H9 (cell line): ENCODE results near the gene SNED1. TPM values are rescaled to one million over a fixed set of nuclear protein-coding genes. Genes with fewer than 3 reads are reported as not detected.

ENCODE experiments used
- DNase-seq: peaks from one replicate; pipeline ENCODE4 v3.0.0-alpha.2; 2017
- H2AFZ ChIP-seq: one replicate; pipeline ENCODE4 v1.6.1; 2013; ENCODE audit warnings: mild to moderate bottlenecking, low read length, control low read depth, moderate library complexity
- H2AK5ac ChIP-seq: 2 replicates; pipeline ENCODE4 v1.6.1; 2013; ENCODE audit warnings: low read length, control low read depth, mixed read lengths; ENCODE audit not compliant: insufficient read length
- H2BK120ac ChIP-seq: one replicate; pipeline ENCODE4 v1.6.1; 2013; ENCODE audit warnings: low read depth, mild to moderate bottlenecking, low read length, control low read depth, inconsistent platforms; ENCODE audit not compliant: poor library complexity, severe bottlenecking
- H2BK12ac ChIP-seq: 2 replicates; pipeline ENCODE4 v1.6.1; 2013; ENCODE audit warnings: low read length, control low read depth, mixed read lengths, low read depth; ENCODE audit not compliant: insufficient read length
- H2BK15ac ChIP-seq: 2 replicates; pipeline ENCODE4 v1.6.1; 2013; ENCODE audit warnings: low read depth, low read length, control low read depth
- H2BK20ac ChIP-seq: one replicate; pipeline ENCODE4 v1.6.1; 2013; ENCODE audit warnings: low read depth, mild to moderate bottlenecking, low read length, control low read depth, inconsistent platforms; ENCODE audit not compliant: poor library complexity, severe bottlenecking
- H2BK5ac ChIP-seq: 2 replicates; pipeline ENCODE4 v1.6.1; 2013; ENCODE audit warnings: low read length, control low read depth, mixed read lengths; ENCODE audit not compliant: insufficient read length
- H3K14ac ChIP-seq: 2 replicates; pipeline ENCODE4 v1.6.1; 2013; ENCODE audit warnings: low read length, control low read depth; ENCODE audit not compliant: insufficient read depth
- H3K18ac ChIP-seq: 2 replicates; pipeline ENCODE4 v1.6.1; 2013; ENCODE audit warnings: low read depth, mild to moderate bottlenecking, mixed read lengths, low read length, control low read depth; ENCODE audit not compliant: insufficient read length
- H3K23ac ChIP-seq: 2 replicates; pipeline ENCODE4 v1.6.1; 2013; ENCODE audit warnings: low read length, control low read depth, mixed read lengths, low read depth; ENCODE audit not compliant: insufficient read length
- H3K23me2 ChIP-seq: 2 replicates; pipeline ENCODE4 v1.6.1; 2013; ENCODE audit warnings: low read depth, mild to moderate bottlenecking, mixed read lengths, low read length, control low read depth; ENCODE audit not compliant: insufficient read length, poor library complexity, severe bottlenecking
- H3K27ac ChIP-seq: 2 replicates; pipeline ENCODE4 v1.5.1; 2013; ENCODE audit warnings: low read length, control low read depth, mixed read lengths, low read depth; ENCODE audit not compliant: insufficient read length
- H3K27me3 ChIP-seq: 2 replicates; pipeline ENCODE4 v1.6.1; 2013; ENCODE audit warnings: low read length, control low read depth, inconsistent platforms; ENCODE audit not compliant: insufficient read depth
- H3K4ac ChIP-seq: 2 replicates; pipeline ENCODE4 v1.6.1; 2013; ENCODE audit warnings: low read depth, mild to moderate bottlenecking, control low read depth, inconsistent platforms, low read length, moderate library complexity
- H3K4me1 ChIP-seq: 2 replicates; pipeline ENCODE4 v1.6.1; 2013; ENCODE audit warnings: low read length, control low read depth, inconsistent platforms; ENCODE audit not compliant: insufficient read depth
- H3K4me2 ChIP-seq: 2 replicates; pipeline ENCODE4 v1.6.1; 2013; ENCODE audit warnings: low read length, control low read depth, mixed read lengths; ENCODE audit not compliant: insufficient read length, insufficient read depth
- H3K56ac ChIP-seq: 2 replicates; pipeline ENCODE4 v1.6.1; 2013; ENCODE audit warnings: low read depth, mild to moderate bottlenecking, mixed read lengths, low read length, control low read depth; ENCODE audit not compliant: insufficient read length
- H3K79me1 ChIP-seq: 2 replicates; pipeline ENCODE4 v1.6.1; 2013; ENCODE audit warnings: low read depth, mild to moderate bottlenecking, moderate library complexity, low read length, control low read depth, inconsistent platforms; ENCODE audit not compliant: insufficient read depth, poor library complexity, severe bottlenecking
- H3K79me2 ChIP-seq: 2 replicates; pipeline ENCODE4 v1.6.1; 2013; ENCODE audit warnings: low read length, control low read depth, inconsistent platforms; ENCODE audit not compliant: insufficient read depth
- H3K9ac ChIP-seq: 2 replicates; pipeline ENCODE4 v1.6.1; 2013; ENCODE audit warnings: low read length, control low read depth, mixed read lengths; ENCODE audit not compliant: insufficient read length; ENCODE audit errors: extremely low read depth
- H3K9me3 ChIP-seq: one replicate; pipeline ENCODE4 v1.6.1; 2013; ENCODE audit warnings: low read depth, low read length, inconsistent platforms; ENCODE audit not compliant: control insufficient read depth
- H3T11ph ChIP-seq: one replicate; pipeline ENCODE4 v1.6.1; 2013; ENCODE audit warnings: mild to moderate bottlenecking, low read length, control low read depth, inconsistent platforms
- H4K20me1 ChIP-seq: one replicate; pipeline ENCODE4 v1.6.1; 2013; ENCODE audit not compliant: control insufficient read depth, insufficient read length, insufficient read depth
- H4K5ac ChIP-seq: 2 replicates; pipeline ENCODE4 v1.6.1; 2013; ENCODE audit warnings: low read depth, mild to moderate bottlenecking, mixed read lengths, low read length, control low read depth; ENCODE audit not compliant: insufficient read length
- H4K8ac ChIP-seq: replicated peaks from 2 replicates; pipeline ENCODE4 v1.6.1; 2013; ENCODE audit warnings: low read length, control low read depth, mixed read lengths, low read depth; ENCODE audit not compliant: insufficient read length
- H4K91ac ChIP-seq: 2 replicates; pipeline ENCODE4 v1.6.1; 2013; ENCODE audit warnings: low read depth, mild to moderate bottlenecking, moderate library complexity, mixed read lengths, low read length, control low read depth; ENCODE audit not compliant: insufficient read length
- H3K27ac Mint-ChIP-seq, 3 experiments: 2 replicates in 2 of 3; 3 replicates in 1 of 3; pipeline ENCODE4 v1.8.0; 2020 to 2021; ENCODE audit warnings: mixed read lengths in 3 of 3, mild to moderate bottlenecking in 1 of 3, moderate library complexity in 1 of 3
- H3K27me3 Mint-ChIP-seq: 2 replicates; pipeline ENCODE4 v1.8.0; 2021; ENCODE audit warnings: low read depth, mild to moderate bottlenecking, moderate library complexity, mixed read lengths
- H3K36me3 Mint-ChIP-seq, 3 experiments: 2 replicates in 2 of 3; 3 replicates in 1 of 3; pipeline ENCODE4 v1.8.0; 2020 to 2021; ENCODE audit warnings: low read depth in 3 of 3, mixed read lengths in 3 of 3; ENCODE audit not compliant: insufficient read depth in 1 of 3
- H3K4me1 Mint-ChIP-seq, 2 experiments: 2 replicates each; pipeline ENCODE4 v1.8.0; 2020; ENCODE audit warnings: mixed read lengths in 2 of 2
- H3K4me3 Mint-ChIP-seq, 2 experiments: 2 replicates in 1 of 2; 3 replicates in 1 of 2; pipeline ENCODE4 v1.8.0; 2020 to 2021; ENCODE audit warnings: mild to moderate bottlenecking in 2 of 2, mixed read lengths in 2 of 2, moderate library complexity in 1 of 2
- H3K9me3 Mint-ChIP-seq, 2 experiments: 2 replicates in 1 of 2; 3 replicates in 1 of 2; pipeline ENCODE4 v1.8.0; 2020; ENCODE audit warnings: mild to moderate bottlenecking in 2 of 2, mixed read lengths in 2 of 2, moderate library complexity in 1 of 2
- CTCF ChIP-seq: fragments of 200-600 bp; sonication (generic); conservative IDR thresholded peaks from 3 replicates; pipeline ENCODE4 v1.8.0; 2021; ENCODE audit warnings: antibody characterized with exemption, mild to moderate bottlenecking
- WGBS: extraction: QIAGEN DNeasy Blood & Tissue Kit; methylation state at CpG from one replicate; pipeline ENCODE4 v1.1.7; 2013; ENCODE audit warnings: missing lambda C conversion rate, low lambda C conversion rate, mixed read lengths; ENCODE audit not compliant: insufficient read length; ENCODE audit errors: extremely low coverage; 5-methylcytosine and 5-hydroxymethylcytosine counted together
- total RNA-seq: library from RNA; stranded (reverse); gene quantifications from 2 replicates; pipeline ENCODE4 v1.2.1, GENCODE V29; 2021

SNED1 gene
- total RNA-seq, 1 experiment from 2014 or later, result 2.5 TPM

GRCh38 chr2:241040081-241040803 is 41.8 kb downstream of the SNED1 start:
- Histone ChIP-seq H3K27ac (no peak overlapping the region), H3K23ac (no peak overlapping the region), H4K91ac (no peak overlapping the region), H2AK5ac (no peak overlapping the region), H4K8ac (no peak overlapping the region), H3K79me2 (no peaks in the 10 kb centered on the region), H2BK12ac (no peak overlapping the region), H3K56ac (no peak overlapping the region), H3K23me2 (peaks cover 8% of the 10 kb centered on the region), H3T11ph (no peak overlapping the region), H2AFZ (no peak overlapping the region), H3K14ac (no peak overlapping the region), H3K4me2 (no peak overlapping the region), H3K9me3 (no peaks in the 10 kb centered on the region), H2BK120ac (no peak overlapping the region), H2BK15ac (no peak overlapping the region), H3K4me1 (no peaks in the 10 kb centered on the region), H4K20me1 (no peaks in the 10 kb centered on the region), H3K9ac (no peak overlapping the region), H4K5ac (no peak overlapping the region), H3K79me1 (no peaks in the 10 kb centered on the region), H3K18ac (no peak overlapping the region), H3K4ac (no peak overlapping the region), H2BK20ac (no peak overlapping the region), H3K27me3 (peaks cover 3% of the 10 kb centered on the region; the same call in 1 of the 2 replicates), H2BK5ac (no peak overlapping the region)
- Mint-ChIP-seq H3K36me3 (no peaks in the 10 kb centered on the region; a peak in 1 of 7 replicates), H3K27ac (no peak overlapping the region; a peak in 1 of 7 replicates), H3K4me3 (no peak overlapping the region), H3K27me3 (peaks cover 68% of the 10 kb centered on the region), H3K4me1 (peaks cover 0 to 6% of the 10 kb centered on the region in 2 experiments; a peak in 2 of 4 replicates), H3K9me3 (peaks cover 4 to 5% of the 10 kb centered on the region in 2 experiments; a peak in 4 of 5 replicates)
- TF ChIP-seq CTCF, result no peak
- WGBS, result no CpG with 5 or more reads among the region's 13 CpGs
- peak; percentile 22 for DNase-seq
